Dermis microvascular lymphatic vessel endothelial cell (primary cell): ENCODE measurements around the gene NCCRP1. TPM values are rescaled to one million over a fixed set of nuclear protein-coding genes. Genes with fewer than 3 reads are reported as not detected.

Source experiments
- DNase-seq, 2 donors: peaks; one replicate each; pipeline versions ENCODE4 v3.0.0 to v3.0.0-alpha.2; 2010; ENCODE audit warnings: low read depth in 2 of 2
- total RNA-seq: library from RNA; depleted of rRNA; stranded (reverse); fragments of >200 nt; gene quantifications from 2 replicates; pipeline ENCODE4 v1.2.1, GENCODE V29; 2014

Gene NCCRP1
- total RNA-seq, 1 donor from 2014 or later: not detected

DNA sequence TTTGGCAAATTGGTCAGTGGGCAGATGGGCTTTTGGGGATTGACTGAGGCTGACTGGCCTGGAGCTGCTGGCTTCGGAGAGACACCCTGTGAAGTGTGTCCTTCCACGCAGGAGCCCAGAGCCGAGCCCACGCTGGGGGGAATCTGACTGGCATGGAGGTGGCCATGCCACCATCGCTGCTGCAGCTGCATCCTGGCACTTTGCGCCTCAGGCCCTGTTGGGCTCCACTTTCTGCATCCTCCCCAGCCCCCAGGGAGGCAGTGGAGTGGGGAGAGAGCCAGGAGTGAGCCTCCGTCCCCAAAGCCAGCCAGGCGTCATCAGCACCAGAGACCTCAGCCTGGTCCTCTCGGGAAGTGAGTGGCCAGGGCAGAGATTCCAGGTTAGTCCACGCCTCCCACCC, 17.0 kb upstream of the NCCRP1 start:
- DNase-seq: no peak

DNA sequence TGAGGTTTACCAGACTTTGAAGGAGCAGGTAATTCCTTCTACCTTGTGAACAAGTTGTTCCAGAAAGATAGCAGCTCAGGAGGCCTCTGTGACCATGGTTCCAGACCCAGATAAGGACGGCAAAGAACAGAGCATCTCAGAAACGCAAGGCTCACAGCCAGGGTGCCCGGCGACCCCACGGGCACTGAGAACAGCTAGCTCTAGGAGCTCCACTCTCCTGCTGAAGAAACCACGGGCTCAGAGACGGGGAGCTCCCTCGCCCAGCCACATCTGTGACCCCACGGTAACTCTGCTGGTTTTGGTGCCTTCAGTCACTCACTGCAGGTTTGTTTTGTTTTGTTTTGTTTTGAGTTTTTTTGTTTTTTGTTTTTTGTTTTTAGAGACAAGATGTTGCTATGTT, 16.0 kb upstream of the NCCRP1 start:
- DNase-seq: no peak

DNA sequence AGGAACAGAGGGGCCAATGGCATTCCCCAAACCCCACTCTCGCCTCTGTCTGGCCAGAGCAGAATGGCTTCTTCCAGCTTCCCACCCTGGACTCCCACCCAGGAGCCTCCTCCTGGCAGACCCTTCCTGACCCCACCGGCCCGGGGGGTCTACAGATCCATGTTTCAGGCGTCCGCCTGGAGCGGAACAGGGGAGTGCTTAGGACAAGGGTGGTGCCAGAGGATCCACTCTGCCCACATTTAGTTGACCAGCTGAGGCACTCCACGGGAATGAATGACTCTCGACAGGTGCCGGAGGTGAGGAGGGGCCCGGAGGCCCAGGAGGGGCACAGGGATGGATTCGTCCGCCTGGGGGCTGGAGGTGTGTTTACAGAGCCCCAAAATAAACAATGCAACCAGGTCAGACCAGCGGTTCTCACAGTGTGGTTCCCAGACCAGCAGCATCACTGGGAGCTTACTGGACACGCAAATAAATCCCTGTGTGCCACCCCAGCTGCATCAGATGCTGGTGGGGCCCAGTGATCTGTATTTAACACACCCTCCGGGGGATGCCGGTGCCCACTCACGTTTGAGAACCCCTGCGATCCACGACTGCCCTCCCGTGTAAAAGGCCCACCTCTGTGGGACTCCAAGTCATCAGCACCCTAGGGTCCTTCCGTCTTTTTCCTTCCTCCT, 15.1 kb upstream of the NCCRP1 start:
- no peak for DNase-seq

DNA sequence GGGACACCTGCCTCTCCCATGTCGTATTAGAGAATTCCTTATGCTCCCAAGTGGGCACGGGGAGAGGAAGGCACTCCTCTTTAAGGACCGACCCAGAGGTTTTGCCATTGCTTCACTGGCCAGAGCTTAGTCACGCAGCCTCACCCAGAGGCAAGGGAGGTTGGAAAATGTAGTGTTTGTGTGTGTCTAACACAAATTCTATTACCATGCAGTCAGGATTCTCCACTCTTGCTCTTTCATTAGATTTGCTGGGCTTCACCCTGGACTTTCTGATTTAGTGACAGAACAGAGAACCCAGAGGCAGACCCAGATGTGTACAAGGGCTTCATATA, 14.6 kb upstream of the NCCRP1 start:
- no peak for DNase-seq

DNA sequence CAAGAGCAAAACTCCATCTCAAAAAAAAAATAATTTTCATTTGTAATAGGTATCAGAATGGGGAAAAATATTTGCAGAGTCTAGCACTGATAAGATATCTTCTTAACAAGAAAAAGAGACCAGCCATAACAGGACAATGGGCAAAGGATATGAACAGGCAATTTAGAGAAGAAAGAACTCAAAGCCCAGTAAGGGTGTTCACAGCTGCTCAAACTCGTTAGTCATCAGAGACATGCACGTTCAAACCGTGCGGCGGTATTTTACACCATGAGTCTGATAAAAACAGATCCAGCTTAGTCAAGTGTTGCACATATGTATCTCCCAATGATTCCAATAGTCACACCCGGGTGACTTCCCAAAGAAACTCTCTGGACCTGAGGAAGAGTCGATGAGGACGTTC, 13.7 kb upstream of the NCCRP1 start:
- DNase-seq: no peak

DNA sequence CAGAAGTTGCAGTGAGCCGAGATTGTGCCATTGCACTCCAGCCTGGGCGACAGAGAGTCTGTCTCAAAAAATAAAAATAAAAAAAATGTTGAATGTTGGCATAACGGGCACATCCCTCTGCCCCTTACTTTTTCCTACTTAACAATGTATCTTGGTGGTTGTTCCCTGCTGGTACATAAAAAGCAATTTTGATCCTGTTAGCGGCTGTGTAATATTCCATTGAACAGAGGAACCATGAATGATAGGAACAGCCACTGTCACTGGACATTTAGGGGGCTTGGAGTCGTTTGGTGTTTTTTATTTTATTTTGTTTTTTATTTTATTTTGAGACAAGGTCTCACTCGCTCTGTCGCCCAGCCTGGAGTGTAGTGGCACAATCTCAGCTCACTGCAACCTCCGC, 10.4 kb upstream of the NCCRP1 start:
- DNase-seq: no peak

DNA sequence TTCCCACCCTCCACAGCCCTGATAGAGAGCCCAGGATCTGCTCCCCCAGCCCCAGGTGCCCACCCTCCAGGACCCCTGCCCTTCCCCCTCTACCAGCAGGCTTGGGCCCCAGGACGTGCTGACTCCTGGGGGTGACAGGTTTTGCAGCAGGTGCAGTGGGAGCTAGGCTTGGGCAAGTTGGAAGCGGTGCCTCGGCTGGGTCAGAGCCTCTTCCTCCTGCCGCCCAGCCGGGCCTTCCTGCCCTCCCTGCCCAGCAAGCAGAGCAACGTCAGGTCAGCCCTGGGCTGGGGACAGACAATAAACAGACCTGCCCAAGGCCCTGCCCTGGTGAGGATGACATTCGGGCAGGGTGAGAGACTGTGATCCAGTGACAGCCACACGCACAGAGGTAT, 9.2 kb upstream of the NCCRP1 start:
- no peak for DNase-seq

DNA sequence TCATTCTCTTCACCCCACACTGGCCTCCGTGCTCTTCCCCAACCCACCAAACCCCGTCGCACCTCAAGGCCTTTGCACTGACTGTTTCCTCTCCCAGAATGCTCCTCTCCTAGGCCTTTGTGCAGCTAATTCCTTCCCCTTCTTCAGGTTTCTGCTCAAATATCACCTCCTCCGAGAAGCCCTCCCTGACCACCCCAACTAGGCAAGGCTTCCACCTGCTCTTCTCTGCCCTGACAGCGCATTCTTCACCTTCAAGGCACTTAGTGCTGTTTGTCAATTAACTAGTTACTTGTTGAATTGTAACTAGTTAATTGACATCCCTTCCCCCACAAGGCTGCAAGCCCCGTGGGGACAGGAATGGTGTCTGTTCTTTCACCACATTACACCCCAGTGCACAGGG, 7.8 kb upstream of the NCCRP1 start:
- no peak for DNase-seq

DNA sequence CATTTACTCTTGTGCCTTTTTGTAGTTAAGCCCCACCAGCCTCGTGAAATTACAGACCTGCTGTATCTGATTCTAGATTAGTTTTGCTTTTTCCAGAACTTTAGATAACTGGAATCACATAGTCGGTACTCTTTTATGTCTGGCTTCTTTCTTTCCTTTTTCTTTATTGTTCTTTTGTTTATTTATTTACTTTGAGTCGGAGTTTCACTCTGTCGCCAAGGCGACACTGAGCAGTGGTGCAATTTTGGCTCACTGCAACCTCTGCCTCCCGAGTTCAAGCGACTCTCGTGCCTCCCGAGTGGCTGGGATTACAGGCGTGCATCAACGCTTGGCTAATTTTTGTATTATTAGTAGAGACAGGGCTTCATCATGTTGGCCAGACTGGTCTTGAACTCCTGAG, 6.0 kb upstream of the NCCRP1 start:
- no peak for DNase-seq

DNA sequence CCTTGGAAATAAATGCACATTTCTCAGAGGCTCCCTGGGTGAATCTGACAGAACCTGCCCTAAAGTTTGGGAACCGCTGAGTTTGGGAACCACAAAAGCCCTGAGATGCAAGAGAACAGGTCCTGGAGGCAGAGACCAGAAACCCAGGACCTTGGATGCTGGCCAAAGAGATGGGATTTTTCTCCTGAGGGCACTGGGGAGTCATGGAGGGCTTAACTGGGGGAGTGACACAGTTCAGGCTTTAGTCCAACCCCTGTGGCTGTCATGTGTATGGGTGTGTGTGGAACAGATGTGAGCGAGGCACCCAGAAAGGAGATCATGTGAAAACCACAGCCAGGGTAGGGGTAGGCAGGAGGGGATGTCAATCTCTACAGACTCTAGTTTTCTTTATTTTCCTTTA, 3.9 kb upstream of the NCCRP1 start:
- DNase-seq: no peak

DNA sequence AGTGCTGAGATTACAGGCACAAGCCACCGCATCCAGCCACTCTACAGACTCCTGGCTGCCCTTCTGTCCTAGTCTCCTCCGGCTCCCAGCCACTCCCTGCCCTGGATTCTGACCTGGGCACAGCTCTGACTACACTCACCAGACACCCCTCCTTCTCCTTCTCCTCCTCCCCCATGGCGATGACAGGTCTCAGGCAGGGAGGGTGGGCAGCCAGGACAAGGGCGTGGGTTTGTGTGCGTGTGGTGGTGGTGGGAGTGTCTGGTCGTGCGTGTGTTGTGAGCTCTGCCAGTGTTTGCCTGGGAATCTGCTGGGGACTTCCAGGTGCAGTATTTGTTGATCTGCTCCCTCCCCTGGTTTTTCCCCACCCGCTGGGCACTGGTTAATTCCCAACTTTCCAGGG, 3.0 kb upstream of the NCCRP1 start:
- DNase-seq: no peak

DNA sequence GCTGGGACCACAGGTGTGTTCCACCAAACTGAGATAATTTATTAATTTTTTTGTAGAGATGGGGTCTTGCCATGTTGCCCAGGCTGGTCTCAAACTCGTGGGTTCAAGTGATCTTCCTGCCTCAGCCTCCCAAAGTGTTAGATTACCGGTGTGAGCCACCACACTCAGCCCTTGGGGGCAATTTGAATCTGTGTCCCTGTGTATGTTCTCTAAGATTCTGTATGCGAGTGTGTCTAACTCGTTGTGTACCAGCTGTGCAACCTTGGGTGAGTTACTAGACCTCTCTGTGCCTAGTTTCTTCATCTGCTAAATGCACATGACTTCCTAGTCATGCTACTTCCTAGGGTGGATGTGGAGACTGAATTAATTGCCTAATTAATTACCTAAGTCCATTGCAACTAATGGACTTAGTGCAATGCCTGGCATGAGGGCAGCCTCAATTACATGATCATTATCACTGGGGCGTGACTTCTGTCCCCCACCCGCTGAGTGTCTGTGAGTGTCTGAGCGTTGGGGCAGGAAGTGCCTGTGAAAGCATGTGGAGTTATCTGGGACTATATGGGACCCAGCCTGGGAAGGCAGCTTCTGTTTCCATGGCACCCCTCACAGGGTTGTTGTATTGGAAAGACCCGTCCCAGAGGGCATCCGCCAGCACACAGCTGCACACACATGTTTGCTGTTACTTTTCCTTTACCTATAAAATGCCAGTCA, 1.8 kb upstream of the NCCRP1 start:
- DNase-seq: peak; percentile 40 to 59

DNA sequence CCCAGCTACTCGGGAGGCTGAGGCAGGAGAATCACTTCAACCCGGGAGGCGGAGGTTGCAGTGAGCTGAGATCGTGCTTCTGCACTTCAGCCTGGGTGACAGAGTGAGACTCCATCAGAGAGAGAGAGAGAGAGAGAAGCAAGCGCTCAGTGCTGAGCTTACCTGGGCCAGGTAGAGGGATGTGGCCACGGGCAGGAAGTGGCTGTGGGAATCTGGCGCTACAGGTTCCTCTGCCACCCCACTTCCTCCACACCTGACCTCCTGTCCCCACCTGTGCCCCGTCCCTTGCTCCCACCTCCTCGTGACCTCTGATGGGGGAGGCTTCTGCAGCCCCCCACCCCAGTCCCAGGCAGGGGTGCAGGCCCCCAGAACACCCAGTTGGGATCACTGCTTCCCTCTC, 1.0 kb upstream of the NCCRP1 start:
- DNase-seq: no peak

DNA sequence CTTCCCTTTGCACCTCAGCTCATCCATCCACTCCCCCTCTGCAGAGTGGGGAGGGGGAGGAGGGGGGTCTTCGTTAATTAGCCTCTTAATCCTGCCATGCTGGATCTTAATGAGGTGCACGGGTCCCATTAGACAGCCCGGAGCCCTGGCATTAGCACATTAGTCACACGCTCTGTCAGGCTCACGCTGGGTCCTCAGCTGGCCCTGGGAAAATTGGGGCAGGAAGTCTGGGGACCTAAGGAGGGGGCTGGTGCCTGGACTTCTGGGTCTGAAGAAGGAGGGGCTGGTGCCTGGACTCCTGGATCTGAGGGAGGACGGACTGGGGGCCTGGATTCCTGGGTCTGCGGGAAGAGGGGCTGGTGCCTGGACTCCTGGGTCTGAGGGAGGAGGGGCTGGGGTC, 444 bp upstream of the NCCRP1 start:
- no peak for DNase-seq

DNA sequence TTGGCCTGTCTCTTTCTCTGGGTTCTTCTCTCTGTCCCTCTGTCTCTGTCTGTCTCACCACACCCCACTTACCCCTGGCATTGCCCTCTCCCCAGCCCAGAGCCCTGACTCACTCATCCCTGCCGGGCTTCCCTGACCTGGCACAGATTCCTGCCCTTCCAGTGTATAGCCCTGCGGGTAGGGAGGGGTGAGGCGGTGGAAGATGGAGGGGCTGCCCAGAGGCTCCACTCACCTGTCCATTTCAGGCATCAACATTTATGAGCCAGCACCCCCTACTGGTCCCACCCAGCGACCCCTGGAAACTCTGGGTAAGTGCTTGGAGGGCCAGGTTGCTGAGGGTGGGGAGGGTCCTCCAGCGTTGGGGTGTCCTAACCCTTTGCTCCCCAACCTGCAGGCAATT, 1.0 kb downstream of the NCCRP1 start:
- no peak for DNase-seq

DNA sequence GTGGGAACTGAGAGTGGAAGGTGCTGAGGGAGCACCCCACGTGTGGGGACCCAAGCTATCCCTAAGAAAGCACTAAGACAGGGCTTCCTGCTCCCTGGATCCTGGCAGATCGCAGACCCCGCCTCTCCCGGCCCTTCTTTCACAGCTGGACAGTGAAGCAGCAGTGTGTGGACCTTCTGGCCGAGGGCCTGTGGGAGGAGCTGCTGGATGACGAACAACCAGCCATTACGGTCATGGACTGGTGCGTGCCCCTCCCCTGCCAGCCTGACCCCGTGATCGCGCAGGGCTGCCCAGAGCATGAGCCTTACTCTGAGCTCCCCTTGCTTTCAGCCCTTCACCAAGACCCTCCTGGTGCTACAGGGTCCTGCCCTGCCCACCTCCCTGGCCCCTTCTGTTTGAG, 2.3 kb downstream of the NCCRP1 start:
- DNase-seq: peak in 1 of 2 donors; percentile 36

DNA sequence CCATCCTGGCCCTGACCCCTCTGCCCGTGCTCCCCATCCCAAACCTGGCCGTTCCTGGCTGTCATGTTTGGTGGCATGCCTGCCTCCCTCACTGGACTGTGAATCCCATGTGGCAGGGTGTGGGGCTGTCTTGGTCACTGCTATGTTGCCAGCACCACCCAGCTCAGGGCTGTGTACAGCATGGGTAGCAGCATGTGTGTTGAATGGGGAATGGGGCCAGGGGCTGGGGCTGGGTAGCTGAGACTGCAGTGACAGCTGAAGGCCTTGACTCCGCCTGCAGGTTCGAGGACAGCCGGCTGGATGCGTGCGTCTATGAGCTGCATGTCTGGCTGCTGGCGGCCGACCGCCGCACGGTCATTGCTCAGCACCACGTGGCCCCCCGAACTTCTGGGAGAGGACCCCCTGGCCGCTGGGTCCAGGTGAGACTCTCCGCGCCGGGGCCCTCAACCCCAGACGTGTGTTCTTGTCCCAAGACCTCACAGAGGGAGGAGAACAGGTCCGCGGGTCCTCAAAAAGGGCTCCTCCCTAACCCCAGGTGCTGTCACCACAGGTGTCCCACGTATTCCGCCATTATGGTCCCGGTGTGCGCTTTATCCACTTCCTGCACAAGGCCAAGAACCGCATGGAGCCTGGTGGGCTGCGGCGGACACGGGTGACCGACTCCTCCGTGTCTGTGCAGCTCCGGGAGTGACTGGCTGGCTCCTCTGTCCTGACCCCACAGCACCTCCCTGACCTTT, 3.5 kb downstream of the NCCRP1 start:
- no peak for DNase-seq

DNA sequence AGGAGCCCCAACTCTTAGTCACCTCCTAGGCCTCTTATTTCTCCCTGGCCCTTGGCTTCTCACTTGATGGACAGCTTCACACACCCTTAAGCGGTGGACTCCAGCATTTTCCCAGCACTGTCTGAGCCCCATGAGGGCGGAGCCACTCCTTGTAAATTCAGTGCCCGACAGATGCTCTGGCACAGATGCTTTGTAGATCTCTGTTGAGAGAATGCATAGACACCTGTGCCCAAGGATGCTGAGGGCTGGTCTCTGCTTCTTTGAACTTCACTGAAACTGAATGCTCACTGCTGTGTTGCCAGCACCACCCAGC, 4.0 kb downstream of the NCCRP1 start:
- DNase-seq: no peak

DNA sequence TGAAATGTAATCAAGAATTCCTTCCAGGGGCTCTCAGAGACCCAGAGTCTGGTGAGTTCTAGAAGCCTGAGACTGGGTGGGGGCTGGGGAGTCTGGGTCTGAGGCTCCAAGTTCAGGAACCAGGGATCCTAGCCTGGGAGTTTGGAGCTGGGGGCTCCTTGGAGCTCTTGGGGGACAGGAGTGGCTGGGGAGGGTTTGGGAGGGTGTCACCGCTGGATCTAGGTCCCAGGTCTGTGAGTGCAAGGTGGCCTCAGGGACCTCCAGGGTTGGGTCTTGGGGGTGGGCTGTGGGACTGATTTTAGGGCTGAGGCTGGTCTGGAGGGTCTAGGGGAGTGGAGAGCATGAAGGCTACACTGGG, 6.2 kb downstream of the NCCRP1 start:
- DNase-seq: no peak

DNA sequence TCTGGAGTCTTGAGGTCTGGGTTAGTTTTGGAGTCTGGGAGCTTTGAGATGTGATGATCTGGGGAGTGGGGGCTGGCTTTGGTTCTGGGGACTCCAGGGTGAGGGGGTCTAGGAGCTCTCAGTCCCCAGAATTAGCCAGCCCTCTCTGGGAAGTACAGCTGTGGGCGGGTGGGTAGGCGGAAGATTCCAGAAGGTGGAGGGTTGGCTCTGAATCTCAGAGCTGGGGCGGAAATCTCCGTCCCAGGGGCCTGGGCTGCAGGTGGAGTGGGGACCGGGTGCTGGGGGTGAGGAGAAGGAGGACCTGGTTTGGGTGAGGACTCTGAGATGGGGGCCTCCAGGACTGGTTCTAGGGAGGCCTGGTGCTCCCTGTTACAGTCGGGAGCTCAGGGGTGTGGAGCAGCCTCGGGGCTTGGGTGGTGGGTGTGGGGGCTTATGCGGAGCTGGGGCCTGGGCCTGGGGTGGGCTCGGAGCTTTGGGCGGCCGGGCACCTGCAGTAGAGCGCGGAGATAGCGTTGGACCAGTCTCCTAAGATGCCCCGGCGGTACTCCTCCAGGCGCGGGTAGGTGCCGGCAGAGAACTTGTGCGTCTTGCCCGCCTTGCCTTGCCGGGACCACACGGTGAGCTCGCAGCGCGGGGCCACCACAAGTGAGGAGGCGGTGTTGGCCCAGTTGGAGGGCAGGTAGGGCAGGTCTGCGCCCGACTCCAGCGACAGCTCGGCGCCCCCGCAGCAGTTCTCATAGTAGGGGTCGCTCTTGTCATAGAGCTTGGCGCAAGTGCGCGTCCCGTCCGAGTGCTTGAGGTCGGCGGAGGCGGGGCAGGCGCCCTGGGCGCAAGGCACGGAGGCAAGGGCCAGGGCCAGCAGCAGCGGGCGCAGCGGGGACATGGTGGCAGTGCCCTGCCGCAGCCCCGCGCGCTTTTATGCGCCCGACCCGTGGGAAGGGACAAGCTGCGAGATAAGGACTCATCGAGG, 6.9 kb downstream of the NCCRP1 start, which contains the start of gene SYCN:
TSS of gene SYCN (minus strand) at position 892 of the 970 bp plus-strand sequence. CDS start at position 883, 9 bp downstream.
- no peak for DNase-seq

DNA sequence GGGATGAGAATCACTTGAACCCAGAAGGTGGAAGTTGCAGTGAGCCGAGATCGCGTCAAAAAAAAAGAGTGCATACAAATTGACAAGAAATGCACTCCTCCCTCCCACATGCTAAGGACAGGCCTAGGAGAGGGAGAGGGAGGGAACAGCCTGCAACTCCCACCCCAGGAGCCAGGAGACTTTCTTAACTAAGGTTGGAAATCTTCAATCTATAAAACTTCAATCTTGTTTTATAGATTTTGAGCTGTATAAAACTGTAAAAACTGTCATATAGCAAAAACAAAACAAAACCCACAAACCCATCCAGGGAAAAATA, 8.6 kb downstream of the NCCRP1 start:
- DNase-seq: no peak

DNA sequence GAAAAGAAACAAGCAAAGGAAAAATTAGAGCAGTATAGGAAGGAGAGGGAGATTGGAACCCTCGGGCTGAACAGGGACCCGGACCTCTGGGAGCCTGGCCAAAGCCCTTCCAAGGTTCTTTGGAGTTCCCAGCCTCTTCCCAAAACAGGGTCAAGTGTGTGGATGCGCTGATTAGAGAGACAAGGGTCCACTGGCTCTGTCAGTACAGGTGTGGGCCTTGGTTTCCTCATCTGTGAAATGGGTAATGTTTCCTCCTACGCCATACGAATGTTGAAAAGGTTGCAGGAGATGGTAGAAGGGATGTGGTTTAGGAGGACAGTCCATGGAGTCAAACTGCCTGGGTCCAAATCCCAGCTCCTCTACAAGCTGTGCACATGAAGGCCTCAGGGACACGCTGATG, 9.4 kb downstream of the NCCRP1 start:
- no peak for DNase-seq
